GM19467 (cell line): ENCODE data around the gene GCDH.
"Not testable (repeated sequence)": the region's sequence is repeated elsewhere in the genome, so short reads cannot be mapped to it uniquely, and the experiment has no call there.

Experiments used
- ATAC-seq: cut with Tn5 transposase; IDR thresholded peaks from one replicate; pipeline ENCODE4 v1.9.1; 2021; ENCODE audit warnings: mild to moderate bottlenecking, moderate library complexity; ENCODE audit not compliant: unreplicated experiment

Gene GCDH

DNA sequence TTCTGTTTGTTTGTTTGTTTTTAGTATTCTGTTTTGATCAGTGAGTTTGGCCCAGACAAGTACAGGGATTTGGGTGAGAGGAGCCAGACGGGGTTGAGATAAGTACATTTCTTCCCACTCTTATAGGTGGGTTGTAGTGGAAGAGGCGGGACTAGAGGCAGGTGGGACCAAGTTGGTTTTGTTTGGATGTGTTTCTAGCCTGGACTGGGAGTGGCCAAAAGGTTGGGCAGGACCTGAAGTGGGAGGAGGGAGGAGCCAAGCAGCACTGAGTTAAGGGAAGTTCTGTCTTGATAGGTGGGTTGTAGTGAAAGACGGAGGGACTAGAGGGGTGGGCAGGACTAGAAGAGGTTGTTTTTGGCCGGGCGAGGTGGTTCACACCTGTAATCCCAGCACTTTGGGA lies 18.7 kb upstream of the GCDH start:
- no peak for ATAC-seq

DNA sequence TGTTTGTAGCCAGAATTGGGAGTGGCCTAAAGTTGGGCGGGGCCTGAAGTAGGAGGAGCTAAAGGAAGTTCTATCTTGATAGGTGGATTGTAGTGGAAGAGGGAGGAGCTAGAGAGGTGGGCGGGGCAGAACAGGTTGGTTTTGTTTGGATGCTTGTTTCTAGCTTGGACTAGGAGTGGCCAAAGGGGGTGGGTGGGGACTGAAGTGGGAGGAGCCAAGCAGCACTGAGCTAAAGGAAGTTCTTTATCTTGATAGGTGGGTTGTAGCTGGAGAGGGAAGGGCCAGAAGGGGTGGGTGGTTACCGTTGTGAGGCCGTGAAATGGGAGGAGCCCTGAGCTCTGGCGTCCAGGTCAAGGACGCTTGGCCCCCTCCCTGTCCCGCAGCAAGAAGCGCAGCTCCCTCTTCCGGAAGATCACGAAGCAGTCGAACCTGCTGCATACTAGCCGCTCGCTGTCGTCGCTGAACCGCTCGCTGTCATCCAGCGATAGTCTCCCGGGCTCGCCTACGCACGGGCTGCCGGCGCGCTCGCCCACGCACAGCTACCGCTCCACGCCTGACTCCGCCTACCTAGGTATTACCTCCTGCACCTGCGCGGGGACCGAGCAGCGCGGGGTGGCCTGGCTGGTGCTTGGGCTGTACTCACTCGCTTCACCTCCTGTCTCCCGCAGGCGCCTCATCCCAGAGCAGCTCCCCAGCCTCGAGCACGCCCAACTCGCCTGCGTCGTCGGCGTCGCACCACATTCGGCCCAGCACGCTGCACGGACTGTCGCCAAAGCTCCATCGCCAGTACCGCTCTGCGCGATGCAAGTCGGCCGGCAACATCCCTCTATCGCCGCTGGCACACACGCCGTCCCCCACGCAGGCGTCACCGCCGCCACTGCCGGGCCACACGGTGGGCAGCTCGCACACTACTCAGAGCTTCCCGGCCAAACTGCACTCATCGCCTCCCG lies 17.7 kb upstream of the GCDH start:
- ATAC-seq: no peak

DNA sequence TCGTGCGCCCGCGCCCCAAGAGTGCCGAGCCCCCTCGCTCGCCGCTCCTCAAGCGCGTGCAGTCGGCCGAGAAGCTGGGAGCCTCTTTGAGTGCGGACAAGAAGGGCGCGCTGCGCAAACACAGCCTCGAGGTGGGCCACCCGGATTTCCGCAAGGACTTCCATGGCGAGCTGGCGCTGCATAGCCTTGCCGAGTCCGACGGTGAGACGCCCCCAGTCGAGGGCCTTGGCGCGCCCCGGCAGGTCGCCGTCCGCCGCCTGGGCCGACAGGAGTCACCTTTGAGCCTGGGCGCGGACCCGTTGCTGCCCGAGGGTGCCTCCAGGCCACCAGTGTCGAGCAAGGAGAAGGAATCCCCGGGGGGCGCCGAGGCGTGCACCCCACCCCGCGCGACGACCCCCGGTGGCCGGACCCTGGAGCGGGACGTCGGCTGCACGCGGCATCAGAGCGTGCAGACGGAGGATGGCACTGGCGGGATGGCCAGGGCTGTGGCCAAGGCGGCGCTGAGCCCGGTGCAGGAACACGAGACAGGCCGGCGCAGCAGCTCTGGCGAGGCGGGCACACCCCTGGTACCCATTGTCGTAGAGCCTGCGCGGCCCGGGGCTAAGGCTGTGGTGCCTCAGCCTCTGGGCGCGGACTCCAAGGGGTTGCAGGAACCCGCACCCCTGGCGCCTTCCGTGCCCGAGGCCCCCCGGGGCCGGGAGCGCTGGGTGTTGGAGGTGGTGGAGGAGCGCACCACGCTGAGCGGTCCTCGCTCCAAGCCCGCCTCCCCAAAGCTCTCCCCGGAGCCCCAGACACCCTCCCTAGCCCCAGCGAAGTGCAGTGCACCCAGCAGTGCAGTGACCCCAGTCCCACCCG lies 16.8 kb upstream of the GCDH start:
- ATAC-seq: no peak

DNA sequence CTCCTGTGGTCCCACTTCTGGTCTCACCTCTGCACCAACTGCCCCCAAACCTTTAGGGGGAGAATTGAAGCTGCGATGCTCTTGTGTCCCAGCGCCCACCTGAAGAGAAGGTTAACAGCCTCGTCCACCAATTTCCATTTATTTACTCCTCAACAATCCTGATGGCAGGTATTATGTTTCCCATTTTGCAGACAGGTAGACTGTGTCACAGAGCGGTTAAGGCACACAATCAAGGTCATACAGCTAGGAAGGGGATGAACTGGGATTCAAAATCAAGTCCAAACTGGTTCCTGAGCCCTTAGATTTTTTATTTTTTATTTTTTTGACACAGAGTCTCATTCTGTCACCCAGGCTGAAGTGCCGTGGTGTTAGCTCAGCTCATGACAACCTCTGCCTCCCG lies 15.9 kb upstream of the GCDH start:
- ATAC-seq: no peak

- ATAC-seq: peak; percentile 9
Observed at GRCh38 chr19:12880551-12881171, 10.3 kb upstream of the GCDH start.

GRCh38 chr19:12881172-12881808 lies 9.7 kb upstream of the GCDH start, which contains the start of gene DNASE2:
TSS of gene DNASE2 (minus strand) at chr19:12881449. CDS start at chr19:12881375, 74 bp downstream.
- peak; percentile 76 for ATAC-seq

DNA sequence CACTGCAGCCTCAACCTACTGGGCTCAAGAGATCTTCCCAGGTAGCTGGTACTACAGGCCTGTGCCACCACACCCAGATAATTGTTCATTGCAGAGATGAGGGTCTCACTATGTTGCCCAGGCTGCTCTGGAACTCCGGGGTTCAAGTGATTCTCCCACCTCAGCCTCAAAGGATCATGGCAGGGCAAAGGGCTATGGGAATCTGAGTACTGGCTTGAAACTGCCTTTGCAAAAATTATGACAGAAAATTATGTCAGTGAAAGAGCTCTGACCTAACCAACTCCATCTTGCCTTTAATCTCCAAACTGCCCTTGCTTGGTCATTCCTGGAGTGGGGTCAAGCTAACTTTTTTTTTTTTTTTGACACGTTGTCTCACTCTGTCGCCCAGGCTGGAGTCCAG lies 8.4 kb upstream of the GCDH start:
- ATAC-seq: no peak

DNA sequence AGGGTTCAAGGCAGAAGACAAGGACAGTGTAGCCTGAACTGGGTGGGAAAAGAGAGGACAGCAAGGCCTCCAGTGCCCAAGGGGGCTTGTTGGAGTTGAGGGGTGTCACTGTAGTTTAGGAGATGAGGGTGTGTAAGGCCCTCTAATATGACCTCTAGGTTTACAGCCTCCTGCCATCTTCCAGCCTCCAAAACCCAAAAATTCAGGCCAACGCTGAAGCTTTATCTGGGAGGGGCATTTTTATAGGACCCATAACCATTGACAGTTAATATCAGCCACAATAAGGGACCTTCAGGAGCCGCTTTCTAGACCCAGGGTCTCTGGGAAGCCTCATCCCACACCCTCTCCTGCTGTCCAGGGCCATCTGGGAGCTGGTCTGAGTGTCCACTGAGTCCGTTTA lies 6.8 kb upstream of the GCDH start:
- no peak for ATAC-seq

DNA sequence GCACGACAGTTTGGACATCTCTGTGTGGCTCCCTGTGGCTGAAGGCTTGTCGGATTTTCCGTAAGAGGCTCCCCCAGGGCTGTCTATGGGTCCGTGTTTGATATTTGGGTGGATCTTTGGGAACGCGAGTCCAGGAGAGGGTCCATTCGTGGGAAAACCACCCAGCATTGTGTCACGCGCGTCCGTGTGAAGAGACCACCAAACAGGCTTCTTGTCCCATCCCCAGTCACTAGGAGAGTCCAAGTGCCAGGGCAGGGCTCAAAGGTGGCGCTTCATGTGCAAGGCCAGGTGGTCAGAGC lies 6.4 kb upstream of the GCDH start:
- ATAC-seq: no peak

GRCh38 chr19:12884926-12885748 lies 5.8 kb upstream of the GCDH start:
- ATAC-seq: peak; percentile 34

GRCh38 chr19:12885749-12886650 lies 5.0 kb upstream of the GCDH start:
- no peak for ATAC-seq

- ATAC-seq: no peak
Observed at GRCh38 chr19:12886651-12886968, 4.3 kb upstream of the GCDH start.

DNA sequence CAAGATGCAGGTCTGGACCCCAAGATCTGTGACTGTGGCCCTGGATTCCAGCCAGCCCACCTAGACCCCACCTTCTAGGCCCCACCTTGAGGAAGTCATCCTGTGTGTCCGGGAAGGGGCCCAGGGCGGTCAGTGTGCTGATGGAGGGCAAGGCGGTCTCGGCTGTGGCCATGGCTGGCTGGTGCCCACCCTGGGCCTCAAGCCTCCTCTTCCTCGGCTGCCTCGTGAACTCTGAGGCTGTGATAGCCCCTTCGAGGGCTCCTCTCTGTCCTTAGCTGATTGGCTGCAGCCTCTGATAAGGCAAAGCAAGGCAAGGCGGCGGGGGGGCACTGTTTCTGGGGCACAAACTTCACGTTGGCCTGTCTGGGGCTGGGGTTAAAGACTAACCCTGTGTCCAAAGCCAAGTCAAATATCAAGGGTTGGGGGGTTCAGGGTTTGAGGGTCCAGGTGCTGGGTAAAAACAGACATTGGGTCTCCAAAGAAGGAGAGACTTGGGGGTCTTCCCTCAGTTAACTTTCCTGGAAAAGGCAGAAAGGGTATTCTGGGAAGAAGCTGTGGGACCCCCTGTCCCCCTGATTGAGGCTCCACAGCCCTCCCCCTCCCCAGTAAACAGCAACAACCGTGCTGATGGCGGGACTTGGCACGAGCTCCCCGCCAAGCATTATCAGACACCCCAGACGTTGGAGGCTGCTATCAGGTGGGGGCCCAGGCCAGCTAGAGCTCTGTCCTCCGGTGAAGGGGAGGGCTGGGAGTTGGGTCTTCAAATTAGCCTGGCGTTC lies 3.8 kb upstream of the GCDH start, which contains the start of gene KLF1:
TSS of gene KLF1 (minus strand) at position 233 of the 779 bp plus-strand sequence. CDS start at position 172, 61 bp downstream.
- ATAC-seq: no peak

DNA sequence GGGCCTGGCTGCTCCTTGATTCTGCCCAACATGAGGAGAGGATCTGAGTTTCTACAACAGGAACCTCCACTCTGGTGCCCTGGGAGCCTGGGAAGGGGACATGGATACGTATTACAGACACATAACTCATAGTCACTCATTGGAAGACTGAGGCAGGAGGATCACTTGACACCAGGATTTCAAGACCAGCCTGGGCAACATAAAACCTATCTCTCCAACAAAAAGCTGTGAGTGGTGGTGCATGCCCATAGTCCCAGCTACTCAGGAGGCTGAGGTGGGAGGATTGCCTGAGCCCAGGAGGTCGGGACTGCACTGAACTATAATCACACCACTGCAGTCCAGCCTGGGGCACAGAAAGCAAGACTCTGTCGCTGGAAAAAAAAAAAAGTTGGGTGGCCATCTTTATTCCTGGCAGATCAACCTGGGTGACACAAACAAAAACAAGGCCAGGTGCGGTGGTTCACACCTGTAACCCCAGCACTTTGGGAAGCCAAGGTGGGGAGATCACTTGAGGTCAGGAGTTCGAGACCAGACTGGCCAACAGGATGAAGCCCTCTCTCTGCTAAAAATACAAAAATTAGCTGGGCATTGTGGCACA lies 2.9 kb upstream of the GCDH start:
- no peak for ATAC-seq

DNA sequence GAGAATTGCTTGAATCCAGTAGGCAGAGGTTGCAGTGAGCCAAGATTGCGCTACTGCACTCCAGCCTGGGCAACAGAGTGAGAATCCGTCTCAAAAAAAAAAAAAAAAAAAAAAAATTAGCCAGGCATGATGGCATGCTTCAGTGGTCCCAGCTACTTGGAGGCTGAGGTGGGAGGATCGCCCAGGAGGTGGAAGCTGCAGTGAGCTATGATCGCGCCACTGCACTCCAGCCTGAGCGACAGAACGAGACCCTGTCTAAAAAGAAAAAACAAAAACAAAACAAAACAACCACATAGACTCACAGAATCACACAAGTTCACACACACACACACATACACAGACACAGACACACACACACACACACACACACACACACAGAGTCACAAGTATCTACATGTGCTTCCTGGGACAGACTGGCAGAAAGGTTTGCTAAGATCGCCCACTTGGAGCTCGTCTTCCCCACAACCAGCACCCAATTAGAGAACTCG lies 617 bp upstream of the GCDH start:
- not testable (repeated sequence) for ATAC-seq

GRCh38 chr19:12891553-12892021 lies 627 bp downstream of the GCDH start:
- no peak for ATAC-seq

- no peak for ATAC-seq
Observed at GRCh38 chr19:12893582-12893981, 2.6 kb downstream of the GCDH start.

- no peak for ATAC-seq
Observed at GRCh38 chr19:12896460-12896859, 5.5 kb downstream of the GCDH start.
